RWPE2 (cell line): ENCODE data around the gene SAMD11.

ENCODE experiments used
- ATAC-seq: fragments of 200-7000 bp; cut with Tn5 transposase; 3 replicates; pipeline ENCODE4 v1.9.1; 2021; ENCODE audit warnings: low read depth
- DNase-seq: peaks from one replicate; pipeline ENCODE4 v3.0.0-alpha.2; 2020; ENCODE audit warnings: low spot score
- H3K27ac ChIP-seq: fragments of 450-650 bp; 2 replicates; pipeline ENCODE4 v1.5.1; 2017; ENCODE audit warnings: mild to moderate bottlenecking; ENCODE audit not compliant: poor library complexity, severe bottlenecking
- H3K27me3 ChIP-seq: fragments of 250-450 bp; sonication (Bioruptor Pico); 2 replicates; pipeline ENCODE4 v1.5.1; 2021; ENCODE audit warnings: mild to moderate bottlenecking, moderate library complexity; ENCODE audit not compliant: insufficient read depth, poor library complexity, severe bottlenecking
- H3K36me3 ChIP-seq: fragments of 250-450 bp; sonication (Bioruptor Pico); 2 replicates; pipeline ENCODE4 v1.5.1; 2020; ENCODE audit warnings: low read depth, mild to moderate bottlenecking, moderate library complexity
- H3K4me1 ChIP-seq: fragments of 250-450 bp; sonication (Bioruptor Pico); 2 replicates; pipeline ENCODE4 v1.5.1; 2021; ENCODE audit warnings: mild to moderate bottlenecking, moderate library complexity; ENCODE audit not compliant: insufficient read depth, poor library complexity, severe bottlenecking
- H3K4me3 ChIP-seq: fragments of 250-450 bp; sonication (Bioruptor Pico); 2 replicates; pipeline ENCODE4 v1.5.1; 2021; ENCODE audit warnings: mild to moderate bottlenecking, moderate library complexity; ENCODE audit not compliant: severe bottlenecking
- H3K9me3 ChIP-seq: fragments of 250-450 bp; sonication (Bioruptor Pico); 2 replicates; pipeline ENCODE4 v1.5.1; 2021; ENCODE audit warnings: mild to moderate bottlenecking, moderate library complexity; ENCODE audit not compliant: severe bottlenecking
- TF ChIP-seq, protein P1 (sequence below): fragments of 450-650 bp; IDR thresholded peaks from one replicate; pipeline ENCODE4 v1.5.1; 2017; ENCODE audit warnings: mild to moderate bottlenecking, moderate library complexity; ENCODE audit not compliant: poor library complexity, severe bottlenecking

SAMD11 gene

DNA sequence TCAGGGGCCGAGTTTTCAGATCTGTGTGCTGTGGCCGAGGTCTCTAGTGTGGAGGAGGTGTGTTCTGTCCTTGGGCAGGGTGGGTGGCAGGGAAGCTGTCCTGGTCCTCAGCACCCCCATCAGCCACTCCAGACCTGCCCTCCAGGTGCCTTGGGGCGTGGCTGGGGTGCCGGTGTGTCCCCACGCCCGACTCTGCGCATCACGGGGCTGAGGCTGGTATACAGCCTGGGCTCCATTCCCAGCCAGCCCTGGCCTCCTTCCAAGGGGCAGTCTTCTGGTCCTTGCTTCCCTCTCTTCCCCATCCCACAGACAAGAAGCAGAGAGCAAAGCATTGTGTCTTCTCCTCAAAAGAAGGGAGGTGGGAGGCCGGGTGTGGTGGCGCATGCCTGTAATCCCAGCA, 4.0 kb downstream of the SAMD11 start:
- peaks cover 78% of the 10 kb centered on the region for H3K27me3 ChIP-seq
- TF ChIP-seq, protein P1, sequence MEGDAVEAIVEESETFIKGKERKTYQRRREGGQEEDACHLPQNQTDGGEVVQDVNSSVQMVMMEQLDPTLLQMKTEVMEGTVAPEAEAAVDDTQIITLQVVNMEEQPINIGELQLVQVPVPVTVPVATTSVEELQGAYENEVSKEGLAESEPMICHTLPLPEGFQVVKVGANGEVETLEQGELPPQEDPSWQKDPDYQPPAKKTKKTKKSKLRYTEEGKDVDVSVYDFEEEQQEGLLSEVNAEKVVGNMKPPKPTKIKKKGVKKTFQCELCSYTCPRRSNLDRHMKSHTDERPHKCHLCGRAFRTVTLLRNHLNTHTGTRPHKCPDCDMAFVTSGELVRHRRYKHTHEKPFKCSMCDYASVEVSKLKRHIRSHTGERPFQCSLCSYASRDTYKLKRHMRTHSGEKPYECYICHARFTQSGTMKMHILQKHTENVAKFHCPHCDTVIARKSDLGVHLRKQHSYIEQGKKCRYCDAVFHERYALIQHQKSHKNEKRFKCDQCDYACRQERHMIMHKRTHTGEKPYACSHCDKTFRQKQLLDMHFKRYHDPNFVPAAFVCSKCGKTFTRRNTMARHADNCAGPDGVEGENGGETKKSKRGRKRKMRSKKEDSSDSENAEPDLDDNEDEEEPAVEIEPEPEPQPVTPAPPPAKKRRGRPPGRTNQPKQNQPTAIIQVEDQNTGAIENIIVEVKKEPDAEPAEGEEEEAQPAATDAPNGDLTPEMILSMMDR, result no peak
- H3K27ac ChIP-seq, result no peak overlapping the region
- H3K9me3 ChIP-seq, result no peaks in the 10 kb centered on the region
- H3K4me3 ChIP-seq, result no peak overlapping the region
- H3K36me3 ChIP-seq, result no peaks in the 10 kb centered on the region
- ATAC-seq, result no peak
- no peaks in the 10 kb centered on the region for H3K4me1 ChIP-seq
- DNase-seq, result no peak

DNA sequence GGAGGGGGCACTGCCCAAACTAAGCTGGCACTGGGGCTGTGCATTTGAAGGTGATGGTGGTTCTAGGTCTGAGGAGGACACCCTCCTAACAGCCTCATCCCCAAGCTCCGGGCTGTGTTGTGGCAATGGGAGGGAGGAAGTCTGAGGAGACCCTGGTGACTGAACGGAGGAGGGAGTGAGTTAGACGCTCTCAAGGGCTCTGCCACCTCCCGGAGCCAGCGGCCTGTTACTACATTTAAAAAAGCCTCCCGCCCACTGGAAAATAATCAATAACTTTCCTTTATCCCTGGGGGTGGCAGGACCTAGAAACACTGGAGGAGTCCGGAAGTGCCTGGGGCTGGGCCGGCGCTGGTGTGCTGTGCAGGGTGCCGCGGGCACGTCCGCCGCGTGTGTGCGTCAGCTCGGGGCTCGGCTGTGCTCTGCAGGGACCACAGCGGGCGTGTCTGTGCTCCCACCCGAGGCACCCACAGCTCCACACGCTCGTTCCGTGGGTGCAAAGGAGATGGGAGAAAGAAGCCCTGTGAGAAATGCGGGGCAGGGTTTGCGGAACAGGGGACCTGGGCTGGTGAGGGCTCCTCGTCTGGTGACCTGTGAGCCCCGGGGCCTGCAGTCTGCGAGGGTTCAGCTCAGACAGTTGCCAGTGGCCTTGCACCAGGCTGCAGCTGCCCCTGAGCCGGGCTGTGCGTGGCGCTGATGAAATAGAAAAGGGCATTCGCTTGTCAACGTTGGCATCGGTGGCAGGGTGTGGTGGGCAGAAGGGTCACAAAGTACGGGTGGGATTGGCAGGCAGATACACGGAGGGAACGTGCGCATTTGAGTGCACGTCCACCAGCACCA, 5.3 kb downstream of the SAMD11 start:
- Histone ChIP-seq H3K27me3 (peaks cover 79% of the 10 kb centered on the region), H3K36me3 (no peaks in the 10 kb centered on the region), H3K4me1 (no peaks in the 10 kb centered on the region), H3K9me3 (no peaks in the 10 kb centered on the region), H3K27ac (no peak overlapping the region), H3K4me3 (no peak overlapping the region)
- no peak for DNase-seq
- ATAC-seq, result no peak
- TF ChIP-seq, protein P1, result no peak

DNA sequence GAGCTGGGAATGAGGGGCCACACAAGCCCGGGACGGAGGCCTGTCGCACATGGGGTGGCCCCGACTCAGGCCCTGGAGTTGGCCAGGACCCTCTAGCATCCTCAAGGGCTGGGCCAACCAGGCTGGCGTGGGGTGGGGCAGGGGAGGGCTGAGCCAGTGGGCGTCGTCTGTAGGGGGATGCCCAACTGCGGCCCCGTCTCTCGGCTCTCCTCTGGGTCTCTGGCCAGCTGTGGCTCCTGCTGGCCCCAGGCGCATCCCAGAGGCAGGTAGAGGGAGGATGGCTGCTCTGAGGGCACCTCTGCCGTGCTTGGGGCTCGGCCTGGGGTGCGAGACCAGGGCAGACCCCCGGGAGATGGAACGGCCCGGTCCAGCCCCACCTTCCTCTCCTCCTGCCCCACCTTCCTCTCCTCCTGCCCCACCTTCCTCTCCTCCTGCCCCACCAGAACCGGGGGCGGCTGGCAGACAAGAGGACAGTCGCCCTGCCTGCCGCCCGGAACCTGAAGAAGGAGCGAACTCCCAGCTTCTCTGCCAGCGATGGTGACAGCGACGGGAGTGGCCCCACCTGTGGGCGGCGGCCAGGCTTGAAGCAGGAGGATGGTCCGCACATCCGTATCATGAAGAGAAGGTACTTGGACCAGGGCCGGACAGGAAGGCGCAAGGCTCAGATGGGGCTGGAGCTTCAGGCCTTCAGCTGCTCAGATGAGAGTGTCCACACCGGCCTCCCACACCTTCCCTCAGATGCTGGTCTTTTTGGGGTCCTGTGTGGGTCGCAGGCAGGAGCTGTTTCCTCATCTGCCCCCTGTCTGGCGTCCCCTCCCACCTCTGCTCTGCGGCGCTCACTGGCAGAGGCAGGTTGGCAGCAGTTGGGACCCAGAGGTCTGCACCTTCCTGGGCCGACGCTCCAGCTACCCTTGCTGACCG, 6.2 kb downstream of the SAMD11 start:
- TF ChIP-seq, protein P1, result no peak
- Histone ChIP-seq H3K9me3 (no peaks in the 10 kb centered on the region), H3K27me3 (peaks cover 76% of the 10 kb centered on the region), H3K4me1 (no peaks in the 10 kb centered on the region), H3K36me3 (no peaks in the 10 kb centered on the region), H3K4me3 (no peak overlapping the region), H3K27ac (no peak overlapping the region)
- ATAC-seq (no peak), DNase-seq (no peak)

DNA sequence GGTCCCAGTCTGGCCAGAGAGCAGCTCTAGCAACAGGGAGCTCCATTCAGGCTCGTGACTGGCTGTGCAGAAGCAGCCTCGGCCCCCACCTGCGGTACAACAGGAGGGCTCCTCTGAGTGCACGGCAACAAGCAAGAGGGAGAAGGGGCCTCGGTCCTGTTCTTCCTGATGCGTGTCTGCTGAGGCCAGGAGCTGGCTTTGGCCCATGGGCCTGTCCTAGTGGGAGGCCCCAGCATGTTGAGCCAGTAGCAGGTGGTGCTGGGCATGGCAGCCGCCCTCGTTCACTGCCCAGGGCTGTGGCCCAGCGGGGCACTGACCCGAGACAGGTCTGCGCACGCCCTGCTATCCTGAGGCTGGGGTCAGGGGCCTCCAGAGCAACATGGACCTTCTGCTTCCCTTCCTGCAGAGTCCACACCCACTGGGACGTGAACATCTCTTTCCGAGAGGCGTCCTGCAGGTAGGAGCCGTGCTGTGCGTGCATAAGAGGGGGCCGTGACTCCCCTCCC, 7.0 kb downstream of the SAMD11 start:
- no peak overlapping the region for H3K4me3 ChIP-seq

More for the DNA sequence above, 7.0 kb downstream of the SAMD11 start:
- no peak overlapping the region for H3K27ac ChIP-seq
- H3K36me3 ChIP-seq, result no peaks in the 10 kb centered on the region
- ATAC-seq (no peak), DNase-seq (no peak)
- no peaks in the 10 kb centered on the region for H3K4me1 ChIP-seq
- TF ChIP-seq, protein P1, result no peak
- H3K9me3 ChIP-seq, result no peaks in the 10 kb centered on the region
- H3K27me3 ChIP-seq, result peaks cover 77% of the 10 kb centered on the region
